Measurements from ENCODE around the gene CKAP2L. TPM values are rescaled to one million over a fixed set of nuclear protein-coding genes. Genes with fewer than 3 reads are reported as not detected.

Gene CKAP2L
- total RNA-seq, 1 donor from 2014 or later: 2.1 TPM

GRCh38 chr2:112812318-112813267 is 48.2 kb upstream of the CKAP2L start:
- Mint-ChIP-seq H3K36me3 (ENCODE audit: low read depth, unreplicated experiment) (no peaks in the 10 kb centered on the region), H3K9me3 (ENCODE audit: unreplicated experiment) (peaks cover 4% of the 10 kb centered on the region), H3K27ac (ENCODE audit: unreplicated experiment) (peak overlapping the region; percentile 42), H3K4me1 (ENCODE audit: low read depth, unreplicated experiment) (peaks cover 28% of the 10 kb centered on the region), H3K27me3 (ENCODE audit: low read depth, unreplicated experiment) (no peaks in the 10 kb centered on the region), H3K4me3 (ENCODE audit: unreplicated experiment) (no peak overlapping the region)
- Histone ChIP-seq H3K9ac (ENCODE audit: low read length) (peak overlapping the region; percentile 79), H3K9me3 (ENCODE audit: insufficient read depth, low read depth, low read length) (no peaks in the 10 kb centered on the region), H3K79me2 (ENCODE audit: insufficient read depth, low read length) (no peaks in the 10 kb centered on the region), H3K27ac (ENCODE audit: low read depth, low read length) (peak overlapping the region; percentile 94), H2AFZ (ENCODE audit: low read depth, low read length) (no peak overlapping the region), H3K4me1 (ENCODE audit: insufficient read depth, low read length) (peaks cover 33% of the 10 kb centered on the region), H3K36me3 (ENCODE audit: insufficient read depth, low read length) (no peaks in the 10 kb centered on the region), H3K4me2 (ENCODE audit: low read length) (peak overlapping the region; percentile 63), H3K4me3 (ENCODE audit: insufficient read depth, low read depth, low read length) (no peak overlapping the region), H3K27me3 (ENCODE audit: insufficient read depth, low read length) (no peaks in the 10 kb centered on the region), H4K20me1 (ENCODE audit: insufficient read depth, low read length) (no peaks in the 10 kb centered on the region)
- FAIRE-seq (no peak), DNase-seq (ENCODE audit: low read depth) (peak; percentile 69)
- TF ChIP-seq CTCF (IDR thresholded peaks at IDR 0.05; ENCODE audit: insufficient read depth, low read depth, low read length) (no peak), EZH2 (IDR thresholded peaks at IDR 0.05; ENCODE audit: insufficient read depth, low read length) (no peak)

GRCh38 chr2:112811841-112812306 is 47.5 kb upstream of the CKAP2L start:
- Mint-ChIP-seq H3K9me3 (ENCODE audit: unreplicated experiment) (peaks cover 6% of the 10 kb centered on the region), H3K27me3 (ENCODE audit: low read depth, unreplicated experiment) (no peaks in the 10 kb centered on the region), H3K4me1 (ENCODE audit: low read depth, unreplicated experiment) (peaks cover 28% of the 10 kb centered on the region), H3K4me3 (ENCODE audit: unreplicated experiment) (no peak overlapping the region), H3K27ac (ENCODE audit: unreplicated experiment) (peak overlapping the region; percentile 42), H3K36me3 (ENCODE audit: low read depth, unreplicated experiment) (no peaks in the 10 kb centered on the region)
- no peaks in the 10 kb centered on the region for H4K20me1 ChIP-seq (ENCODE audit: insufficient read depth, low read length)
- H3K9ac ChIP-seq (ENCODE audit: low read length): peak overlapping the region; percentile 79
- TF ChIP-seq CTCF (IDR thresholded peaks at IDR 0.05; ENCODE audit: insufficient read depth, low read depth, low read length) (no peak), EZH2 (IDR thresholded peaks at IDR 0.05; ENCODE audit: insufficient read depth, low read length) (no peak)
- no peaks in the 10 kb centered on the region for H3K27me3 ChIP-seq (ENCODE audit: insufficient read depth, low read length)
- no peaks in the 10 kb centered on the region for H3K36me3 ChIP-seq (ENCODE audit: insufficient read depth, low read length)
- peak overlapping the region; percentile 78 for H2AFZ ChIP-seq (ENCODE audit: low read depth, low read length)
- H3K27ac ChIP-seq (ENCODE audit: low read depth, low read length): peak overlapping the region; percentile 94
- H3K4me2 ChIP-seq (ENCODE audit: low read length): peak overlapping the region; percentile 63
- no peaks in the 10 kb centered on the region for H3K9me3 ChIP-seq (ENCODE audit: insufficient read depth, low read depth, low read length)
- peaks cover 33% of the 10 kb centered on the region for H3K4me1 ChIP-seq (ENCODE audit: insufficient read depth, low read length)
- H3K4me3 ChIP-seq (ENCODE audit: insufficient read depth, low read depth, low read length): no peak overlapping the region
- peak; percentile 50 for FAIRE-seq
- no peaks in the 10 kb centered on the region for H3K79me2 ChIP-seq (ENCODE audit: insufficient read depth, low read length)
- peak; percentile 84 for DNase-seq (ENCODE audit: low read depth)

Measured in astrocyte (in vitro differentiated cells and primary cell).